GM21528 (cell line): ENCODE results near the gene LTBP1.

ENCODE experiments used
- ATAC-seq: cut with Tn5 transposase; IDR thresholded peaks from one replicate; pipeline ENCODE4 v1.9.1; 2021; ENCODE audit warnings: mild to moderate bottlenecking, moderate library complexity; ENCODE audit not compliant: unreplicated experiment, low FRiP score

Gene LTBP1

GRCh38 chr2:33106115-33106514 lies 159.4 kb downstream of the LTBP1 start:
- no peak for ATAC-seq

- ATAC-seq = no peak
These were observed 161.1 kb downstream of the LTBP1 start for GRCh38 chr2:33107690-33108482.

- no peak for ATAC-seq
These were observed 162.0 kb downstream of the LTBP1 start for GRCh38 chr2:33108483-33109443.

GRCh38 chr2:33110461-33110860 lies 163.7 kb downstream of the LTBP1 start:
- no peak for ATAC-seq

GRCh38 chr2:33111002-33111446 lies 164.3 kb downstream of the LTBP1 start:
- ATAC-seq = no peak

- ATAC-seq = no peak
These were observed 168.4 kb downstream of the LTBP1 start for GRCh38 chr2:33115196-33115595.

- no peak for ATAC-seq
These were observed 169.0 kb downstream of the LTBP1 start for GRCh38 chr2:33115728-33116127.

GRCh38 chr2:33116799-33117198 lies 170.0 kb downstream of the LTBP1 start:
- no peak for ATAC-seq

GRCh38 chr2:33118651-33119050 lies 171.9 kb downstream of the LTBP1 start:
- ATAC-seq = no peak

GRCh38 chr2:33121416-33121815 lies 174.7 kb downstream of the LTBP1 start:
- ATAC-seq = no peak

GRCh38 chr2:33121925-33122324 lies 175.2 kb downstream of the LTBP1 start:
- ATAC-seq = no peak

GRCh38 chr2:33122726-33123125 lies 176.0 kb downstream of the LTBP1 start:
- ATAC-seq = no peak

GRCh38 chr2:33123216-33123615 lies 176.5 kb downstream of the LTBP1 start:
- no peak for ATAC-seq

GRCh38 chr2:33126552-33126951 lies 179.8 kb downstream of the LTBP1 start:
- no peak for ATAC-seq

- no peak for ATAC-seq
These were observed 180.2 kb downstream of the LTBP1 start for GRCh38 chr2:33126958-33127357.

GRCh38 chr2:33129263-33130053 lies 182.7 kb downstream of the LTBP1 start:
- no peak for ATAC-seq

GRCh38 chr2:33130054-33130447 lies 183.3 kb downstream of the LTBP1 start:
- no peak for ATAC-seq

GRCh38 chr2:33130544-33130943 lies 183.8 kb downstream of the LTBP1 start:
- no peak for ATAC-seq

GRCh38 chr2:33131111-33131510 lies 184.4 kb downstream of the LTBP1 start:
- ATAC-seq = no peak

GRCh38 chr2:33131749-33132148 lies 185.0 kb downstream of the LTBP1 start:
- no peak for ATAC-seq
